GM23338 (cell line): ENCODE results near the gene IQCE.

Experiments
- CREB1 ChIP-seq: fragments of 250-450 bp; sonication (Bioruptor Pico); IDR thresholded peaks from 2 replicates; pipeline ENCODE4 v1.5.0; 2020; ENCODE audit warnings: low read depth, mild to moderate bottlenecking, moderate library complexity
- CTCF ChIP-seq, 2 experiments: fragments of 200-600 bp in 1 of 2; sonication (generic) in 1 of 2; conservative IDR thresholded peaks; 2 replicates each; pipeline versions ENCODE4 v1.5.1 to v1.6.1; 2016 to 2017; ENCODE audit warnings: antibody characterized with exemption in 2 of 2, low read depth in 2 of 2, mild to moderate bottlenecking in 2 of 2, moderate library complexity in 1 of 2
- ETS1 ChIP-seq: IDR thresholded peaks from 2 replicates; pipeline ENCODE4 v1.6.1; 2016; ENCODE audit warnings: antibody characterized with exemption
- EZH2 ChIP-seq: fragments of 200-600 bp; sonication (generic); IDR thresholded peaks from one replicate; pipeline ENCODE4 v1.8.0; 2017; ENCODE audit warnings: antibody characterized with exemption, mild to moderate bottlenecking, low read depth; ENCODE audit not compliant: unreplicated experiment
- EZH2phosphoT487 ChIP-seq: fragments of 200-600 bp; sonication (generic); IDR thresholded peaks from one replicate; pipeline ENCODE4 v1.8.1; 2018; ENCODE audit warnings: antibody characterized with exemption; ENCODE audit not compliant: unreplicated experiment
- JUNB ChIP-seq: IDR thresholded peaks from one replicate; pipeline ENCODE4 v1.6.1; 2016; ENCODE audit warnings: antibody characterized with exemption; ENCODE audit not compliant: unreplicated experiment
- NANOG ChIP-seq: IDR thresholded peaks from 2 replicates; pipeline ENCODE4 v1.6.1; 2016; ENCODE audit warnings: antibody characterized with exemption, borderline replicate concordance
- POLR2AphosphoS5 ChIP-seq: IDR thresholded peaks from 2 replicates; pipeline ENCODE4 v1.6.1; 2016; ENCODE audit warnings: antibody characterized with exemption, low read depth
- REST ChIP-seq: IDR thresholded peaks from one replicate; pipeline ENCODE4 v1.6.1; 2018; ENCODE audit warnings: antibody characterized with exemption; ENCODE audit not compliant: unreplicated experiment
- STAT1 ChIP-seq: IDR thresholded peaks from one replicate; pipeline ENCODE4 v1.6.1; 2016; ENCODE audit warnings: antibody characterized with exemption; ENCODE audit not compliant: unreplicated experiment
- ZNF114 ChIP-seq: fragments of 250-450 bp; sonication (Bioruptor Pico); IDR thresholded peaks from 2 replicates; pipeline ENCODE4 v1.5.0; 2020; ENCODE audit warnings: mild to moderate bottlenecking, moderate library complexity
- ZNF331 ChIP-seq: fragments of 250-450 bp; sonication (Bioruptor Pico); IDR thresholded peaks from 2 replicates; pipeline ENCODE4 v1.5.0; 2020; ENCODE audit warnings: low read depth, mild to moderate bottlenecking, moderate library complexity
- TF ChIP-seq, protein P1 (sequence below): fragments of 250-450 bp; sonication (Bioruptor Pico); IDR thresholded peaks from 2 replicates; pipeline ENCODE4 v1.5.0; 2020; ENCODE audit warnings: mild to moderate bottlenecking, moderate library complexity

DNA sequence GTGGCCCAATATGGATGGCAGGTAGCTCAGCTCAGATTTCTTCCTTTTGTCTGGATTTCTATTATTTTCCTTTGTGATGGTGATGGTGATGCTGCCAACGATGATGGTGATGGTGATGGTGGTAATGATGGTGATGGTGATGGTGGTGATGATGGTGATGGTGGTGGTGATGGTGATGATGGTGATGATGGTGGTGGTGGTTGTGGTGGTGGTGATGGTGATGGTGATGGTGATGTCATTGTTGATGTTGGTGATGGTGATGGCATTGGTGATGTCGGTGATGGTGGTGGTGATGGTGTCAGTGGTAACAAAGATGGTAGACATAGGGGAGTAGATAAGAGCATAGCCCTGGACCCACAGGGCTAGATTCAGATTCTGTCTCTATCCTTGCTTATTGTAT is 98.4 kb downstream of the IQCE start:
- TF ChIP-seq EZH2 (no peak), POLR2AphosphoS5 (no peak), CTCF (conservative IDR thresholded peaks at IDR 0.05; ENCODE audit: low read depth in 2 of 2) (no peak), REST (no peak), EZH2phosphoT487 (no peak), STAT1 (no peak), JUNB (no peak), ZNF114 (CRISPR knock-in tag) (no peak), NANOG (no peak), CREB1 (CRISPR knock-in tag) (no peak), ETS1 (no peak), ZNF331 (CRISPR knock-in tag) (no peak)
- TF ChIP-seq, protein P1, sequence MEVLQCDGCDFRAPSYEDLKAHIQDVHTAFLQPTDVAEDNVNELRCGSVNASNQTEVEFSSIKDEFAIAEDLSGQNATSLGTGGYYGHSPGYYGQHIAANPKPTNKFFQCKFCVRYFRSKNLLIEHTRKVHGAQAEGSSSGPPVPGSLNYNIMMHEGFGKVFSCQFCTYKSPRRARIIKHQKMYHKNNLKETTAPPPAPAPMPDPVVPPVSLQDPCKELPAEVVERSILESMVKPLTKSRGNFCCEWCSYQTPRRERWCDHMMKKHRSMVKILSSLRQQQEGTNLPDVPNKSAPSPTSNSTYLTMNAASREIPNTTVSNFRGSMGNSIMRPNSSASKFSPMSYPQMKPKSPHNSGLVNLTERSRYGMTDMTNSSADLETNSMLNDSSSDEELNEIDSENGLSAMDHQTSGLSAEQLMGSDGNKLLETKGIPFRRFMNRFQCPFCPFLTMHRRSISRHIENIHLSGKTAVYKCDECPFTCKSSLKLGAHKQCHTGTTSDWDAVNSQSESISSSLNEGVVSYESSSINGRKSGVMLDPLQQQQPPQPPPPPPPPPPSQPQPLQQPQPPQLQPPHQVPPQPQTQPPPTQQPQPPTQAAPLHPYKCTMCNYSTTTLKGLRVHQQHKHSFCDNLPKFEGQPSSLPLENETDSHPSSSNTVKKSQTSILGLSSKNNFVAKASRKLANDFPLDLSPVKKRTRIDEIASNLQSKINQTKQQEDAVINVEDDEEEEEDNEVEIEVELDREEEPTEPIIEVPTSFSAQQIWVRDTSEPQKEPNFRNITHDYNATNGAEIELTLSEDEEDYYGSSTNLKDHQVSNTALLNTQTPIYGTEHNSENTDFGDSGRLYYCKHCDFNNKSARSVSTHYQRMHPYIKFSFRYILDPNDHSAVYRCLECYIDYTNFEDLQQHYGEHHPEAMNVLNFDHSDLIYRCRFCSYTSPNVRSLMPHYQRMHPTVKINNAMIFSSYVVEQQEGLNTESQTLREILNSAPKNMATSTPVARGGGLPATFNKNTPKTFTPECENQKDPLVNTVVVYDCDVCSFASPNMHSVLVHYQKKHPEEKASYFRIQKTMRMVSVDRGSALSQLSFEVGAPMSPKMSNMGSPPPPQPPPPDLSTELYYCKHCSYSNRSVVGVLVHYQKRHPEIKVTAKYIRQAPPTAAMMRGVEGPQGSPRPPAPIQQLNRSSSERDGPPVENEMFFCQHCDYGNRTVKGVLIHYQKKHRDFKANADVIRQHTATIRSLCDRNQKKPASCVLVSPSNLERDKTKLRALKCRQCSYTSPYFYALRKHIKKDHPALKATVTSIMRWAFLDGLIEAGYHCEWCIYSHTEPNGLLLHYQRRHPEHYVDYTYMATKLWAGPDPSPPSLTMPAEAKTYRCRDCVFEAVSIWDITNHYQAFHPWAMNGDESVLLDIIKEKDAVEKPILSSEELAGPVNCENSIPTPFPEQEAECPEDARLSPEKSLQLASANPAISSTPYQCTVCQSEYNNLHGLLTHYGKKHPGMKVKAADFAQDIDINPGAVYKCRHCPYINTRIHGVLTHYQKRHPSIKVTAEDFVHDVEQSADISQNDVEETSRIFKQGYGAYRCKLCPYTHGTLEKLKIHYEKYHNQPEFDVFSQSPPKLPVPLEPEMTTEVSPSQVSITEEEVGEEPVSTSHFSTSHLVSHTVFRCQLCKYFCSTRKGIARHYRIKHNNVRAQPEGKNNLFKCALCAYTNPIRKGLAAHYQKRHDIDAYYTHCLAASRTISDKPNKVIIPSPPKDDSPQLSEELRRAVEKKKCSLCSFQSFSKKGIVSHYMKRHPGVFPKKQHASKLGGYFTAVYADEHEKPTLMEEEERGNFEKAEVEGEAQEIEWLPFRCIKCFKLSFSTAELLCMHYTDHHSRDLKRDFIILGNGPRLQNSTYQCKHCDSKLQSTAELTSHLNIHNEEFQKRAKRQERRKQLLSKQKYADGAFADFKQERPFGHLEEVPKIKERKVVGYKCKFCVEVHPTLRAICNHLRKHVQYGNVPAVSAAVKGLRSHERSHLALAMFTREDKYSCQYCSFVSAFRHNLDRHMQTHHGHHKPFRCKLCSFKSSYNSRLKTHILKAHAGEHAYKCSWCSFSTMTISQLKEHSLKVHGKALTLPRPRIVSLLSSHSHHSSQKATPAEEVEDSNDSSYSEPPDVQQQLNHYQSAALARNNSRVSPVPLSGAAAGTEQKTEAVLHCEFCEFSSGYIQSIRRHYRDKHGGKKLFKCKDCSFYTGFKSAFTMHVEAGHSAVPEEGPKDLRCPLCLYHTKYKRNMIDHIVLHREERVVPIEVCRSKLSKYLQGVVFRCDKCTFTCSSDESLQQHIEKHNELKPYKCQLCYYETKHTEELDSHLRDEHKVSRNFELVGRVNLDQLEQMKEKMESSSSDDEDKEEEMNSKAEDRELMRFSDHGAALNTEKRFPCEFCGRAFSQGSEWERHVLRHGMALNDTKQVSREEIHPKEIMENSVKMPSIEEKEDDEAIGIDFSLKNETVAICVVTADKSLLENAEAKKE (CRISPR knock-in tag) = no peak
